Central memory CD8-positive, alpha-beta T cell (primary cell): Measurements from ENCODE around the gene SMIM7.
"Not testable (repeated sequence)": the region's sequence is repeated elsewhere in the genome, so short reads cannot be mapped to it uniquely, and the experiment has no call there.

Source experiments
- ATAC-seq: fragments of 150-1000 bp; cut with Tn5 transposase; replicated peaks from 2 replicates; pipeline ENCODE4 v1.10.0; 2022; ENCODE audit warnings: mild to moderate bottlenecking, moderate FRiP score, moderate number of reproducible peaks; ENCODE audit not compliant: poor library complexity, severe bottlenecking; ENCODE audit errors: extremely low read depth
- DNase-seq, 2 donors: peaks; one replicate each; pipeline ENCODE4 v3.0.0; 2021; ENCODE audit warnings: low spot score in 2 of 2
- H3K27ac Mint-ChIP-seq: one replicate; pipeline ENCODE4 v1.8.0; 2022; ENCODE audit warnings: low read depth, mild to moderate bottlenecking, moderate library complexity, mixed read lengths
- H3K27me3 Mint-ChIP-seq: one replicate; pipeline ENCODE4 v1.8.0; 2022; ENCODE audit warnings: mixed read lengths
- H3K36me3 Mint-ChIP-seq: one replicate; pipeline ENCODE4 v1.8.0; 2022; ENCODE audit warnings: mild to moderate bottlenecking, moderate library complexity, mixed read lengths; ENCODE audit not compliant: insufficient read depth
- H3K4me1 Mint-ChIP-seq: one replicate; pipeline ENCODE4 v1.8.0; 2022; ENCODE audit warnings: mixed read lengths
- H3K4me3 Mint-ChIP-seq: one replicate; pipeline ENCODE4 v1.8.0; 2022; ENCODE audit warnings: mild to moderate bottlenecking, moderate library complexity, mixed read lengths
- H3K9me3 Mint-ChIP-seq: one replicate; pipeline ENCODE4 v1.8.0; 2022; ENCODE audit warnings: mixed read lengths

The SMIM7 gene

GRCh38 chr19:16671652-16672274, 11.8 kb upstream of the SMIM7 start:
- DNase-seq (no peak), ATAC-seq (no peak)
- H3K4me1 Mint-ChIP-seq = no peaks in the 10 kb centered on the region
- no peaks in the 10 kb centered on the region for H3K27me3 Mint-ChIP-seq
- no peak overlapping the region for H3K27ac Mint-ChIP-seq
- no peaks in the 10 kb centered on the region for H3K9me3 Mint-ChIP-seq
- no peak overlapping the region for H3K4me3 Mint-ChIP-seq
- no peaks in the 10 kb centered on the region for H3K36me3 Mint-ChIP-seq

- Mint-ChIP-seq H3K27ac (no peak overlapping the region), H3K9me3 (no peaks in the 10 kb centered on the region), H3K36me3 (no peaks in the 10 kb centered on the region), H3K27me3 (no peaks in the 10 kb centered on the region), H3K4me3 (no peak overlapping the region), H3K4me1 (no peaks in the 10 kb centered on the region)
- ATAC-seq (no peak), DNase-seq (no peak)
Observed at GRCh38 chr19:16670291-16670690, 10.3 kb upstream of the SMIM7 start.

- not testable (repeated sequence) for H3K36me3 Mint-ChIP-seq, DNase-seq, H3K27ac Mint-ChIP-seq, H3K27me3 Mint-ChIP-seq, H3K9me3 Mint-ChIP-seq, ATAC-seq, H3K4me3 Mint-ChIP-seq, H3K4me1 Mint-ChIP-seq
Observed at GRCh38 chr19:16668702-16669101, 8.8 kb upstream of the SMIM7 start.

GRCh38 chr19:16668176-16668575, 8.2 kb upstream of the SMIM7 start:
- peaks cover 6% of the 10 kb centered on the region for H3K4me1 Mint-ChIP-seq
- ATAC-seq = no peak
- H3K36me3 Mint-ChIP-seq = no peaks in the 10 kb centered on the region
- no peaks in the 10 kb centered on the region for H3K9me3 Mint-ChIP-seq
- H3K27me3 Mint-ChIP-seq = no peaks in the 10 kb centered on the region
- no peak overlapping the region for H3K4me3 Mint-ChIP-seq
- no peak overlapping the region for H3K27ac Mint-ChIP-seq
- no peak for DNase-seq

- Mint-ChIP-seq H3K27me3 (no peaks in the 10 kb centered on the region), H3K4me1 (peaks cover 37% of the 10 kb centered on the region), H3K9me3 (no peaks in the 10 kb centered on the region), H3K27ac (no peak overlapping the region), H3K36me3 (peaks cover 23% of the 10 kb centered on the region), H3K4me3 (peak overlapping the region; percentile 98)
- ATAC-seq (no peak), DNase-seq (no peak)
Observed at GRCh38 chr19:16661480-16662034, 1.6 kb upstream of the SMIM7 start.

- peak in 1 of 2 donors; percentile 21 for DNase-seq
- no peak for ATAC-seq
- Mint-ChIP-seq H3K27ac (peak within 1 kb of the TSS; percentile 94), H3K4me1 (peaks cover 44% of the 10 kb centered on the region), H3K36me3 (peaks cover 29% of the 10 kb centered on the region), H3K27me3 (no peaks in the 10 kb centered on the region), H3K4me3 (peak within 1 kb of the TSS; percentile 98), H3K9me3 (no peaks in the 10 kb centered on the region)
Observed at GRCh38 chr19:16660763-16661479, 977 bp upstream of the SMIM7 start, which contains the start of gene TMEM38A. TMEM38A (plus strand) TSS chr19:16661139; CDS start chr19:16661218, 79 bp downstream.

- Mint-ChIP-seq H3K36me3 (peaks cover 41% of the 10 kb centered on the region), H3K4me1 (peaks cover 44% of the 10 kb centered on the region), H3K9me3 (no peaks in the 10 kb centered on the region), H3K27me3 (no peaks in the 10 kb centered on the region), H3K27ac (peak overlapping the region; percentile 94), H3K4me3 (peak overlapping the region; percentile 98)
- ATAC-seq = no peak
- DNase-seq = no peak
Observed at GRCh38 chr19:16659464-16659831, 496 bp downstream of the SMIM7 start.

GRCh38 chr19:16657384-16657783, 2.6 kb downstream of the SMIM7 start:
- H3K27ac Mint-ChIP-seq = no peak overlapping the region
- ATAC-seq = no peak
- peaks cover 56% of the 10 kb centered on the region for H3K36me3 Mint-ChIP-seq

GRCh38 chr19:16655727-16656126, 4.2 kb downstream of the SMIM7 start:
- Mint-ChIP-seq H3K27ac (no peak overlapping the region), H3K36me3 (peaks cover 71% of the 10 kb centered on the region), H3K4me1 (peaks cover 40% of the 10 kb centered on the region), H3K27me3 (no peaks in the 10 kb centered on the region), H3K4me3 (no peak overlapping the region), H3K9me3 (no peaks in the 10 kb centered on the region)
- DNase-seq (no peak), ATAC-seq (no peak)

More at GRCh38 chr19:16657384-16657783, 2.6 kb downstream of the SMIM7 start:
- no peak overlapping the region for H3K4me3 Mint-ChIP-seq
- no peak for DNase-seq
- H3K27me3 Mint-ChIP-seq = no peaks in the 10 kb centered on the region
- H3K9me3 Mint-ChIP-seq = no peaks in the 10 kb centered on the region
- H3K4me1 Mint-ChIP-seq = peaks cover 41% of the 10 kb centered on the region

- Mint-ChIP-seq H3K9me3 (no peaks in the 10 kb centered on the region), H3K36me3 (peaks cover 74% of the 10 kb centered on the region), H3K27ac (no peak overlapping the region), H3K4me3 (no peak overlapping the region), H3K4me1 (peaks cover 47% of the 10 kb centered on the region), H3K27me3 (no peaks in the 10 kb centered on the region)
- DNase-seq = no peak
- ATAC-seq = no peak
Observed at GRCh38 chr19:16654627-16655026, 5.3 kb downstream of the SMIM7 start.

GRCh38 chr19:16654140-16654539, 5.8 kb downstream of the SMIM7 start:
- Mint-ChIP-seq H3K27me3 (no peaks in the 10 kb centered on the region), H3K9me3 (no peaks in the 10 kb centered on the region), H3K4me3 (no peak overlapping the region), H3K27ac (no peak overlapping the region), H3K36me3 (peaks cover 76% of the 10 kb centered on the region), H3K4me1 (peaks cover 46% of the 10 kb centered on the region)
- ATAC-seq (no peak), DNase-seq (no peak)

GRCh38 chr19:16652854-16653253, 7.1 kb downstream of the SMIM7 start:
- H3K36me3 Mint-ChIP-seq = peaks cover 68% of the 10 kb centered on the region
- no peaks in the 10 kb centered on the region for H3K9me3 Mint-ChIP-seq
- no peaks in the 10 kb centered on the region for H3K27me3 Mint-ChIP-seq

More at GRCh38 chr19:16652854-16653253, 7.1 kb downstream of the SMIM7 start:
- peaks cover 35% of the 10 kb centered on the region for H3K4me1 Mint-ChIP-seq
- peak overlapping the region; percentile 10 for H3K27ac Mint-ChIP-seq
- H3K4me3 Mint-ChIP-seq = no peak overlapping the region
- ATAC-seq (no peak), DNase-seq (no peak)
